22Rv1 (cell line): ENCODE results near the gene LTF.

ENCODE experiments used
- CTCF ChIP-seq: fragments of 450-650 bp; IDR thresholded peaks from 2 replicates; pipeline ENCODE4 v1.5.1; 2017; ENCODE audit warnings: mild to moderate bottlenecking
- ZFX ChIP-seq: fragments of 450-650 bp; IDR thresholded peaks from 2 replicates; pipeline ENCODE4 v1.6.1; 2017; ENCODE audit warnings: antibody characterized with exemption, borderline replicate concordance

DNA sequence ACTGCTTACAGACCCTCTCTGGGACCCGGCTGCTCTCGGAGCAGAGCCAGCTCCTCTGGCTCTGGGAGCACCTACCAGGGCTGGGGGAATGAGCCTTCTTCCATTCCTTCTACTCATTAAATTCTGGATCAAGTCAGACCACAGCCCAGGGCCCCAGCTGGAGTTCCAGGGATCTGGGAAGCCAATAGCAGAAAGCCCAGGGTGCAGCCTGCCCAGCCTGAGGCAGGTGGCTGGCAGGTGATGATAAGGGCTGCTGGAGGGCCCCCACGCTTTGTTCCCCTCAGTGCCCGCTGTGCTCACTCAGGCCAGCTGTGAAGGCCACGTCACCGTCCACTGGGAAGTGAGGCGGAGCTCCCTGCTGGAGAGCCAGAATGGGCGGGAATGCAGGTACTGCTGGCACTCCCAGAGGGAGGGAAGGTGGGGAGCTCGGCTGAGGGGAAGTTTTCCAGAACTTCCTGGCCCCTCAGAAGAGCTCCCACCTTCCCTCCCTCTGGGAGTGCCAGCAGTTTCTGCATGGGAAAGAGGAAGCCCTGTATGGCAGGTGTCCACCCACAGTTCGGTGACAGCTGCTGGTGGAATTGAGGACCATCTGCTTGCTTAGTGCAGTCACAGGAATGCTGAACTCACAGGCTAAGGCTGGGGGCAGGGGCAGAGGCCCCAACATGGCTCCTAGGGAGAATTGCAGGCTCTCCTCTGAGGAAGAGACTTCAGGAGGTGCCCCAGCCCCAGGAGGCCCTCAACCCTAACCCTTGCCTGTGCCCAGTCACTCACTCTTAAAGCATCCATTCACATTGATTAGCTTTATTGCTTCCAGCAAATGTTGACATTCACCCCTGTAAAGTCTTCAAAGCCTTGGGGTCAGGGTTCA, 20.4 kb upstream of the LTF start:
- TF ChIP-seq CTCF (no peak), ZFX (no peak)
